Middle frontal gyrus (tissue), 1 donor: ENCODE results near the gene TERB1.
"Not testable (repeated sequence)": the region's sequence is repeated elsewhere in the genome, so short reads cannot be mapped to it uniquely, and the experiment has no call there.

ENCODE experiments used
- DNase-seq: peaks from one replicate; pipeline ENCODE4 v3.0.0-alpha.2; 2015; ENCODE audit warnings: low spot score; ENCODE audit errors: extremely low spot score

TERB1 gene

DNA sequence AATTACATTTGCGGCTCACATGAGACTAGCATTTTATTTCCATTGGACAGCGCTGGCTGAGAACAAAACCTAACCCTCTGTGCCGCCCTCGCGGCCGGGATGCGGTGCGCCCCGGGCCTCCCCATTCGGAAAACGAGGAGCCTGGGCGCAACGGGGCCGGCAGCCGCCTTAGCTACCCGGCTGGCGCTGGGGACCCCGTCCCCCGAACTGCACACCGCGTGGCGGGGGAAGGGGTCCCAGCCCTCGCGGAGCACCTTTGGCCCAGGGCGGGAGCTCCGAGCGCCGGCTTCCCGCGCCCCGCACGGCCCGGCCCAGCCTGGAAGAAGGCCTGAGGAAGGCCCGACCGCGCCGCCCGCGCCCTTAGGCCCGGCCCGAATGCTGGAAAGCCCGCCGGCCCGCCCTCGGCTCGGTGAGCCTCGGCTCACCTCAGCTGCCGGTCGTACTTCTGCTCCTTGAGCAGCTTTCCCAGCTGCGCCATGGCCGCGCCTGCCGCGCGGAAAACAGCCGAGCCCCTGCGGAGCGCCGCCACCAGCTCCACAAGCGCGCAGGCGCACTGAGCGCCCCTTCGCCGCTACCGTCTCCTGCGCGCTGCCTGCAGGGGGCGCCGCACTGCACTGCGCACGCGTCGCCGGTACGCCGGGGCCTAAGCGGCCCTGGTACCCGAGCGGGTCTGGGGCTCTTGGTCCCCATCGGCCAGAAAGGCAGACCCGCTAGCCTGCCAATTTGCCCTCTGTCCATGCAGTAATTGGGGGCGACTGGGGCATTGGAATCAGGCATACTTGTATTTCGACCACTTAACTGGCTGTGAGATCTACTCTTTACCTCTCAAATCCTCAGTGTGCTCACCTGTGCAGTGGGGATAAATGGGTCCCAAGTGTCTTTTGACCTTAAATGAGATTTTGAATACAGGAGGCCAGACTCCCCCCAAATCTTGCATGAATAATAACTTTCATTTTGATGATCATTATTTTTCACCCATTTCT is 29.3 kb upstream of the TERB1 start, which contains the start of gene NAE1:
Gene NAE1 (minus strand): TSS at position 555 of the 983 bp plus-strand sequence. CDS start 77 bp downstream, at position 478.
- DNase-seq = peak; percentile 86

DNA sequence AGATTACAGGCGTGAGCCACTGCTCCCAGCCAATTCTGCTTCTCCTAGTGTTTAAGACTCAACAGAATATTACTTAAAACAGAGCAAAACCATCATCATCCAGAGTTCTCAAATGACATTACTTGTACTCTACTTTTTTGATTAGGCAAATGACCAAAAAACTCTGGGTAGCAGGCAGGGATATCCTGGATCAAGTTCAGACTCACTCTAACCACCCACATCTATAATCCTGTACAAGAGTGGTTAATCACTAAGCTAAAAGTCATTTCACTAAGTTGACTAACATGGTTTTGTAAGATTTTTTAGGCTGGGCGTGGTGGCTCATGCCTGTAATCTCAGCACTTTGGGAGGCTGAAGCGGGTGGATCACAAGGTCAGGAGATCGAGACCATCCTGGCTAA is 22.6 kb upstream of the TERB1 start:
- no peak for DNase-seq

DNA sequence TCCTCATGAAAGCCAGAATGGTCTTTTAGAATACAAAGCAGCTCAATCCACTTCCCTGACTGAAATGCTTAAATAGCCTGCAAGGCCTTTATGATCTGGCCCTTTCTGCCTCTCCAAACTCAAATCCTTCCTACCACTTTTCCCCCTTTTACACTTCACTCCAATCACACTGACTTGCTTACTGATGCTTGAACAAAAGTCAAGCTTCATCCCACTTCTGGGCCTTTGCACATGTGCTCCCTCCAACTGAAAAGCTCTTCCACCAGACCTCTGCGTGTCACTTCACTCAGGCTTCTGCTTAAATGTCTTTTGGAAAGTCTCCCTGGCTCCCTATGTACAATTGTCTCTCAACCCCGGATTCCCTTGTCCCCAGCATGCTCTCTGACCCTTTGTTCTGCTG is 13.3 kb upstream of the TERB1 start:
- no peak for DNase-seq

DNA sequence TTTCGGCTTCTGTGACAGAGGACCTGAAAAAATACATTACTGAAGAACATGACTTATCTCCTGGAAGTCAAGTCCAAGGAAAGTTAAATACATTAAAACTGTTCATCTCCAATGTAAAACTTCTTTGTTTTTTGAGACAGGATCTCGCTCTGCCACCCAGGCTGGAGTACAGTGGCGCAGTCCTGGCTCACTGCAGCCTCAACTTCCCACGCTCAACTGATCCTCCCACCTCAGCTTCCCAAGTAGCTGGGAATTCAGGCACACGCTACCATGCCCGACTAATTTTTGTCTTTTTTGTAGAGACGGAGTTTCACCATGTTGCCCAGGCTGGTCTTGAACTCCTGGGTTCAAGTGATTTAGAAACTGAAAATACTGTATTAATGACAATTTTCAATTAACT is 9.7 kb upstream of the TERB1 start:
- DNase-seq = no peak

DNA sequence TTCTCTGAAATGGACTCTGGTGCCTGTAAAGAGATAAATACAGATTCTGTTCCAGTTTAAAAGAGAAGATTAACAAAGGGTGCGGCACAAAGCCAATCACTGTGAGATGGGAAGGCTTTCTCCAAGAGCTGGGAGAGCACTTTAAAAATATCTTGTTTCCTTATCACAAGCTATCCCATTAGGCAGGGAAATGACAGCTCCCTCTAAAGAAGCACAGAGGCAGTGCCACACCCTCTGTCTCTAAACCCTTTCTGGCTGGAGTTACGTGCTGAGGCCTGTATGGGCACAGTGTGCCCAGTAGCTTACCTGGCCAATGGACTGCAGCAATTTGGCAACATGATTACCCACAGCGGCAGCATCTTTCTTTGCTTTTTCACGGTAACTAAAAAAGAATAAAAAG is 9.0 kb upstream of the TERB1 start:
- no peak for DNase-seq

DNA sequence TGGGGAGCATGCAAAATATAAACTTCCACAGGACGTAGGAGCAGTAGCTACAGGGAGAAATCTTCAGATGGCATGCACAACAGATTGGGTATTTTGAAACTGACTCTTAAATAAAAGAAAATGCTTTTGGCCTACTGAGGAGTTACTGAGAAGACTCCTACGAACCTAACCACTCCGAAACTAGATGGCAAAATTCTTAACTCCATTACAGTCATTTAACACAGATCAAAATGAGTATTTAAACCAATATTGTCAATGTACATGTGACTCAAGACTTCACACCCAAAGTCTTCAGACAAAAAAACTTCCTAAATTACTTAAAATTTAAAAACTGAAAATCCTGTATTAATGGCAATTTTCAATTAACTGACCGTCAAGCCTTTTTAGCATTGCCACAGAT is 8.4 kb upstream of the TERB1 start:
- DNase-seq = no peak

DNA sequence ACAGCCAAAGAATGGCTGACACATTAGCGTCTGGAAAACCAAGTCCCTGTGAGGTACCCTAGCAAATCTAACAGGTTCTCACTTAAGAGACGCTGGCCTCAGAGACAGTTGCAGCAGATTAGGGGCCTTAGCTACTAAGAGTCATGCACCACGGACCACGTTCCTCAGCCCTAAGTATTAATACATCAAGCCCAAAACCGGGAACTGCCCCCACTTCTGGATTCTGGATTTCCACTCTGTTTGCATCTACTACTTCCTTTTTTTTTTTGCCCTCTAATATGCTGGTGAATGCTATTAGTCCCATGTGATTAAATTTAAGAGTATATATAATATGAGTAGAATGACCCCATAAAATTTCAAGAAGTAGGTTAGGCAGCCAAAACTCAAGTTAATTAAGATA is 775 bp upstream of the TERB1 start:
- DNase-seq = no peak

DNA sequence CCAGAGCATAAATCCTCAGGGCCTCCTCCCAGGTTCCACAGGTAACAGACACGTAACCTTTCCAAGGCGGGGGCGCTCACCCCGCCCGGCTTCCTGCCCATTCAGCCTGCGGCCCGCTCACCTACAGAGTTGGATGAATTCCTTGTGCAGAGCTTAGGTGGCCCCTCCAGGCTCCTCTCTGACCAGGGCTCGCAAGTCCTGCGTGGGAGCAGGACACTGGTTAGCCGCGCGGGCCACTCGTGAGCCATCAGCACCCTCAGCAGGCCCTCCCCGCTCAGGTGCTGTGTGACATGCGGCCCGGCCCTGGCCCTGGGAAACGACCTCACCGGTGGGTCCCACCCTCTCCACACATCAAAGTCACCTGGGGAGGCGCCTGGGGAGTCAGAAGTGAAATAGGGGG is 528 bp downstream of the TERB1 start:
- DNase-seq = no peak

DNA sequence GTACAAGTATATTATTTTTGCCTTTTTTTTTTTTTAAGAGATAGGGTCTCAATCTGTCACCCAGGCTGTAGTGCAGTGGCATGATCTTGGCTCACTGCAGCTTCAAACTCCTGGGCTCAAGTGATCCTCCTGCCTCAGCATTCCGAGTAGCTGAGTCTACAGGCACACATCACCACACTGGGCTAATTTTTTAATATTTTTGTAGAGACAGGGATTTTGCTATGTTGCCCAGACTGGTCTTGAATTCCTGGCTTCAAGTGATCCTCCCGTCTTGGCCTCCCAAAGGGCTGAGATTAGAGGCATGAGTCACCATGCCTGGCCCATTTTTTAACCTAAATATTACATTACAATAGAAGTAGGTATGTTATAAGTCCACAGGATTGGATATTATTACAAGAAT is 3.2 kb downstream of the TERB1 start:
- no peak for DNase-seq

DNA sequence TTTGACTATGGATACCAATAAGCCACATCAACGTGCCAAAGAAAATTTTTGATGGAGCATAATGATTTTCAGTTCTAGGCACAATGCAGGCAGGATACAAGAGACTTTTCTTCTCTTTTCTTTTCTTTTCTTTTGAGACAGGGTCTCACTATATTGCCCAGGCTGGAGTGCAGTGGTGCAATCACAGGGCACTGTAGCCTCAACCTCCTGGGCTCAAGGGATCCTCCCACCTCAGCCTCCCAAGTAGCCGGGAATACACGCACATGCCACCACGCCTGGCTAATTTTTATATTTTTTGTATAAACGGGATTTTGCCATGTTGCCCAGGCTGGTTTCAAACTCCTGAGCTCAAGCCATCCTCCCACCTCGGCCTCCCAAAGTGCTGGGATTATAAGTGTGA is 7.4 kb downstream of the TERB1 start:
- not testable (repeated sequence) for DNase-seq

DNA sequence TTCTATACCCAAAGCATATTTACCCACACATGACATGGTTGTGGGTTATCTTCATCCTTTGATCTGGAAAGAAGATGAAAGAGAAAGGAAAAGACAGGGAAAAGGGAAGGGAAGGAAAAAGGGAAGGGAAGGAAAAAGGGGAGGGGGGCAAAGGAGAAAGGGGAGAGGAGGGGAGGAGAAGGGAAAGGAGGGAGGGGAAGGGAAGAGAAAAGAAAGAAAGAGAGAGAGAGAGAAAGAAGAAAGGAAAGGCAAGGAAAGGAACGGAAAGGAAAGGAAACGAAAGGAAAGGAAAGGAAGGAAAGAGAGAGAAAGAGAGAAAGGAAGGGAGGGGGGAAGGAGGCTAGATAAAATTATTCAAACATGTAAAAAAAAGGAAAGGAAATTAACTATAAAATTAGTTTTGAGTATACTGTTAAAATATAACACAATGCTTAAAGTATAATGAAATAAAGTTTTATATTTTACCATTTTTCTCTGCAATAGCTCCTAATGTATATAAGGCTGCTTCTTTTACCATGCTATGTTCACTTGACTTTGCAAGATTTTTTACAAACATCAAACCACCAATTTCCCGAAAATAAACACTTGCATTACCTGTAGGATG is 11.2 kb downstream of the TERB1 start:
- no peak for DNase-seq

DNA sequence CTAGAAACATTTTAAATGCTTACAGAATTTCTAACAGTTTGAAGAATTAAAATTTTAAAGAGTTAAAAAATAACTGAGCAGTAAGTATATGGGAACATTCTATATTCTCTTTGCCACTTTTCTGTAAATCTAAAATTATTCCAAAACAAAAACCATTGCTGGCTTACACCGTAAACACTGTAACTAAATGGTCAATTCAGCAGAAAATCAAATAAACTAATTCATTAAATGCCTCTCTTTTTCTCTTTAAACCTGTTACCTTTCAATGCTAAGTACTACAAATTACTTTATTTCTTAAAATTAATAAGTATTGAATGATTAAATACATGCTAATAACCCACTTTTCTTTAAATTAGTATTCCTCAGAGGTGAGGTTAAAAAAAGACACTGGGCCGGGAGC is 14.0 kb downstream of the TERB1 start:
- no peak for DNase-seq

DNA sequence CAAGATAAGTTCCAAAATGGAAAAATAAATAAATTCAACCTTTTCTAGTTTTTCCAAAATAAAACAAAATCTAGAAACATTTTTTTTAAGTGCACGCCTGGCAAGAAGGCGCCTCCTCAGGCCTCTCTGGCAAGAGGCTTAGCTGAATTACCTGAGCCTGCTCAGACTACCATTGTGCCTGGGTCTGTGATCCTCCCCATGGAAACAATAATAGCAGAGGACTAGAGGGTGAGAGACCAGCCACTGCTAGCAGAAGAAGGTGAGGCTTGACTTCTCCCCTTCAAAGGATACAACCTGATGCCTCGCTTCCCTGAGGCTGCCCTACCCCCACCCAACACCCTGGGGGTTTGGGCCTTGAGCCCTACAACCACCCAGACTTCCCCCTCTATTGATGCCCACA is 14.8 kb downstream of the TERB1 start:
- no peak for DNase-seq

DNA sequence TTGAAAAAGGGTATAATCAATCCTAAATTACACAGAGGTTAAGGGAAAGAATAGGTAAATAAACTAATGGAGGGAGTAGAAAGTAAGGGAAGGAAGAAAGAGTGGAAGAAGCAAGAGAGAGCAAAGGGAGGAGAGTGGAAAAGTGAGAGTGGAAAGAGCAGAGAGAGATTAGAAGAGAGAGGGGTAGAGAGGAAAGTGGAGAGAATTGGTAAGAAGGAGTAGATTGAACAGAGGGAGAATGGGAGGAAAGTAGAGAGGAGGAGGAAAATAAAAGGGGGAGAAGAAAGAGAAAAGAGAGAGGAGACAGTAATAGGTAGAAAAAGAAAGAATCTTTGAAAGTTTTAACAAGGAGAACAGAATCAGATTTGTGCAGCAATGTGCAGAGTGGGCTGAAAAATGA is 24.9 kb downstream of the TERB1 start:
- no peak for DNase-seq

DNA sequence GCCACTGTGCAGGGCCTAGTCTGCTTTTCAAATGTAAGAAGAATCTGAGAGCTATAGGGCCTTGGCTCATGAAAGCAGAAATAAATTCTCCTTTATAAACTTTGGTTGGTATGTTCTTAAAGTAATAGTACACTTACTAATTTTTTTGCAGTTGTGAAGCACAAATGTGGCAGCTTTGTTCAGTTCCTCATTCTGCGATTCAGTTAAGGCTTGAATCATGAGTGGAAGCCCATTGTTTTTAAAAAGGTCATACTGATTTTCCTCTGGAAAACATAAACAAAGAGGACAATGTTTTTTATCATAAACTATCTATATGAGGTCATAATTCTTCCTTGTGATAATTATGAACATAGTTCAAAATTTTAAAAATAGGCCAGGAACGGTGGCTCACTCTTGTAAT is 26.4 kb downstream of the TERB1 start:
- no peak for DNase-seq

DNA sequence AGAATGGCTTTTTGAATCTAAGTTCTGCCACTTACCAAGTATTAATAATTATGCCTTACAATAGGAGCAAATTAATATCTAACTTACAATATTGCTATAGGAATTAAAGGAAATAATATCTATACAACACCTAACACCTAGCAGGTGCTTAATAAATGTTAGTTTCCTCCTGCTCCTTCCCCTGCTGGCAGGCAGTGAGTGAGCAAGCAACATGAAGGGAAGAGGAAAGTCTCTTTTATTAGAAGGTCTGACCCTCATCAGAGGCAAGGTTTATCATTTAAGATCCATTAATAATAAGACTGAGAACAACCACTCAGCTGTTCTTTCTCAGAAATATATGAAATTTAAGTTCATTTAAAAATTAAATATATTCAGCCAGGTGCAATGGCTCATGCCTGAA is 43.3 kb downstream of the TERB1 start:
- no peak for DNase-seq

DNA sequence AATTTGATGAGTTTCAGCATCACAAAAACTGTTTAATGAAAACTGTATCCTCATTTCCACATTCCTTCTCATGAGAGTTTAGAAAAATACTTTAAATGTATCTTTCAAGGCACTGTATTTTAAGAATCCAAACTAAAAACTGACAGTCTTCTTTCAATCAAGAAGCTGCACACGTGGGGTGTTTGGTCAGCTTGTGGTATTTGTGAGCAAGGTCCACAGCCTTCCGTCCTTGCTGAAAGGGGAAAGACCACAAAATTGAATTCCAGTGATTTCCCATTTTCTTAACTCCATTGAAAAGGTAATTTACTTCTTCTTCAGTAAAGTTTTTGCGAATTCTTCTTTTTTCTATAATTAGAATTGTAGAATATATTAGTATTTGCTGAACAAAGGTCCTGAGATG is 46.6 kb downstream of the TERB1 start:
- DNase-seq = no peak

DNA sequence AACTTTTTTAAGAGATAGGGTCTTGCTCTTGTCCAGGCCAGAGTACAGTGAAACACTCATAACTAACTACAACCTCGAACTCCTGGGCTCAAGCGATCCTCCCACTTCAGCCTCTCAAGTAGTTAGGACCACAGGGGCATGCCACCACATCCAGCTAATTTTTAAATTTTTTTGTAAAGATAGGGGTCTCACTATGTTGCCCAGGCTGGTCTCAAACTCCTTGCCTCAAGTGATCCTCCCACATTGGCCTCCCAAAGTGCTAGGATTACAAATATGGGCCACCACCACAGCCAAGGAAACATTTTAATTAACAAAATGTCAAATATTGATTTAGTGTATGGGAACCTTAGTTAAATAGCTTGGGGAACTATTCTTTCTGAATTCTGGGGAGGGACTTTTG is 47.2 kb downstream of the TERB1 start:
- no peak for DNase-seq

DNA sequence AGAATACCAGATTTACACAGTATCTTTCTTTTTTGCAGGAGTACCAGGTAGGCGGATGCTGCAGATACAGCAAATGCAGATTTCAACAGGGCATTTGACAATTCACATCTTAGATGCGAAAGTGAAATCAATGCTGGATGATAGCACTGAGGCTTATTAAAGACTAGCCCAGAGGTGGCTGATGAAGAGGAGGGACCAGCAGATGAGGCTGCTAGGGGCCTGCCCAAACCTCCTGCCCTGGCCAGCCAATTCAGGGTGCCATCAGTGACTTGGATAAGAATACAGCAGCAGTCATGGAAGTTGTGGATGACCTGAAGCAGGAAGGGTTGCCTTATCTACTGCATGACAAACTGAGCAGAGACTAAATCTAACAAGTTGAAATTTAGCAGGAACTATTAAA is 48.4 kb downstream of the TERB1 start:
- DNase-seq = no peak

DNA sequence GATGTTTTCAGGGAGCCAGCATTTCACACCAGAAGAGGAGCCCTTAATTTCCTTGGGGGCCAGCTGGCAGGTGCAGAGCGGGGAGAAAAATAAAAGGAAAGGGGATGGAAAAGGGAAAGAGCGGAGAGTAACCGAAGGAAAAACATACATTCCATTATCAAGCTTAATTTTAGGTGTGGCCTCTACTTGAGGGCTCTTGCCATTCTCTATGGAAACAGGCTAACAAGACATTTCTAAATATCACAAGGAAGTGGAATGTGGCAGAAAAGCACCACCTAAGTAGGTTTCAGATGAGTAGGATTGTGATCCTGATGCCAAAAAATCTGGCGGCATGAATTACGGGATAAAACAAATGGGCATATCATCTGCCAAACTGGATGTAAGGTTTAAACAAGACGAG is 49.0 kb downstream of the TERB1 start:
- no peak for DNase-seq

DNA sequence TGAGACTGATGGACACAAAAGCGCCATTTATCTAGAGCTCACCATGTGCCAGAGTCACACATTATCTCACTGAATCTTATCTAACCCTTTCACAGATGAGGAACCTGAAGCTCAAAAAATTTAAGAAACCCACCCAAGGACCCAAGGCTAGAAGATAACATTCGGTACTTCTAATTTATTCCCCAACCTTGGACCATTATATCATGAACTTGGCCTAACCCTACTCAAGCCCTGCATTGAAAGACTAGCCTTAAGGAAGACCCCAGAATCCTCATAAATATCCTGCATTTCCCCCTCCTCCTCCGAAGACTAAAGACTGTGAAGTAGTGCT is 49.4 kb downstream of the TERB1 start:
- no peak for DNase-seq

DNA sequence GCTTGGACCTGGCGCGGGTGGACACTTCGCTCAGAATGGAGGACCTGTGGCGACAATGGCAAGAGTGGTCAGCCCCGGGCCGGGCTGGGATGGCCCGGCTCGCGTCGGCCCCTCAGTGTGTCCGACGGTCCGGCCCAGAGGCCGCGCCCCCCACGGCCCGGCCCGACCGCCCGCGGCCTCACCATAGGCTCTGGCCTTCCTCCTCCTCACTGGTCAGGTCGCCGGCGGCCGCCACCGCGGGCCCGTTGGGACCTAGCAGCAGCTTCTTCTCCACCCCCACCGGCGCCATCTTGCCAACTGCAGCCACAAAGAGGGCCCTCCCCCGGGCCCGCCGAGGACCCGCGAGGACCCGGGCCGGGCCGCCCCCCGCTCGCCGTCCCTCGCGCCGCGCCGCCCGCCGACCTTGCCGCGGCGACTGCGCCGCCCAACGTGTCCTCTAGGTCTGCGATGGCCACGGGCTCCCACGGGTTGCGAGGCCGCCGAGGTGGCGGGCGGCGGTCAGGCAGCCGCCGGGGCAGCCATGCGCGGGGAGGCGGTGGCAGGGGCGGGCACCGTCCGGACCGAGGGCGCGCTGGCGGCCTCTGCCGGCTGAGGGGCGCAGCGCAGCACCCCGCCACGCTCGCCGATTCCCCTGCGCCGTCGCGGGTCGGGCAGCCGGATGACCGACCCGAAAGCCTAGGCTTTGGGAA is 49.9 kb downstream of the TERB1 start, which contains the start of gene DYNC1LI2:
Gene DYNC1LI2 (minus strand): TSS at position 307 of the 689 bp plus-strand sequence. CDS start 18 bp downstream, at position 289.
- DNase-seq = peak; percentile 71

DNA sequence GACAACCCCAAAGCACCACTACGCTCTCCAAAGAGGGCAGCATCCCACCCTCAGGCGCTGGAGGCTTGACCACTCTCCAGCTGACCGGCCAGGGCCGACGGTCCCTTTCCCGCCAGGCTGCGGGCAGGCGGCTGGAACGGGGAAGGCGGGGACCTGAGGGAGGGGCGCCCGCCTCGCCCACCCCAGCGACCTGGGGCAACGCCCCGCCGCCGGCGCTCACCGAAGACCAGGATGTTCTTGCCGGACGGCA is 50.4 kb downstream of the TERB1 start:
- no peak for DNase-seq
